Stimulated activated CD4-positive, alpha-beta T cell treated with anti-CD3 and anti-CD28 coated beads, Interleukin-12 subunit alpha, Interleukin-12 subunit beta, amount 100 ng/mL, for 24 hours (primary cell): ENCODE measurements around the gene OSBPL10.

Source experiments
- DNase-seq, 2 experiments: peaks; one replicate each; pipeline ENCODE4 v3.0.0-alpha.2; 2020; ENCODE audit warnings: low read depth in 2 of 2

Gene OSBPL10

DNA sequence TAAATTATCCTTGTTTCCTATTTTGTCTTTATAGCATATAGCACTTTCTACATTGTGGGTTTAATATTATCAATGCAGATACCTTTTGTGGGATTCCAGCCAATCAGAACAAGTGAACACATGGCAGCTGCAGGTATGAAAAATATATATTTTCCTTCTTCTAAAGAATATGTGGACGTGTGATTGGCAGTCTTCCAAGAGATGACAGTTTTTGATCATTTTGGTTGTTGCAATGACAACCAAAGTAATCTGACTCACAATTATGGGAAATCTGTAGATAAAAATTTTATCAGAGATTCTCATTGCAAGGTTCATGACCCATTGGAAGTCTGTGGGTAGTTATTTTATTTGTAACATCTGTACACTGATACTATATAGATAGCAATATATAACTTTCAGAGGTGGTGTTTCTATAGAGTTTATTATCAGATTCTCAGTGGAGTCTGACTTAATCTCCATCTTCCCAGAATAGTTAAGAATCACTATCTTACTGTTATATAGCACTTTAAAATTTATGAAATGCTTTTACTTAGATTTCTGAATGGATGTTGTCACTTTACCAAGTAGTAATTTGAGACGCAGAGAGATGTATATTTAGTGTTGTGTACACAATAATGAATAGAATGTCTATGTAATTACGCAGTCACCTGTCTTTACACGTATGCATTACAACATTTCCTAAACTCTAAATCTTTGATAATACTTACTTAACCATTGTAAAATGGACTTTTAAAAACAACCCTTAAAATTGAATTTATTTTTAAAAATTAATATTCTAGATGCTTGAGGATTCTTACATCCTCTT, 365.8 kb downstream of the OSBPL10 start:
- DNase-seq = no peak

DNA sequence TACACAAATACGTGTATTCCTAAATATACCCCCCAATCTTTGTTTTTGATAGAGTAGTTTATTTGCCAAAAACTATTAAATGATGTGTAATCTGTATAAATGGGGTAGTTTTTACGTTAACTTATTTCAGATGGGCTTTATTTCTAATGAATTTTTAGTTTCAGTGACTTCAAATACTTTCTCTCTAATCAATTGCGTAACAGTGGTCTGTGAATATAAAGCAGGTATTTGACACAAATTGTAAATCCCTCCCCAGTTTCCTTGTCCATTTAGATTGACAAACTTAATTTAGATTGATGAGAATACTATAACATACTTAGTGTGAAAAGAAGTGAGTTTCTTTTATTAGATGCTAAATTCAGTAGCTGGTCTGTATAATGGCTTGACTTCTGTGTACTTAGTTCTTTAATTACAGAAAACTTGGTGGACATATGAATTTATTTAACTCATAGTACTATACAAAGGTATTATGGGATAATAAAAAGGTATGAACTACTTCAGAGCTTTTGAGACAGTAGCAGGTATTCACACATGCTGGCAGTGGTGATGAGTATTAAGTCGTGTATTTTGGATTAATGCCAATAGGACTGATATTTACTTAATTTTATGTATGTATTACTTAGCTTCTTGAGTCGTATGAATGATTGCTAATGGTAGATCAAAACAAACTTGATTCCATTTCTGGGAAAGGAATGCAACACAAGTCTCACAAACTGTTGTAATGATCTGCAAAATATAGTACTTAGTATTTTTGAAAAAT, 366.7 kb downstream of the OSBPL10 start:
- DNase-seq = no peak

DNA sequence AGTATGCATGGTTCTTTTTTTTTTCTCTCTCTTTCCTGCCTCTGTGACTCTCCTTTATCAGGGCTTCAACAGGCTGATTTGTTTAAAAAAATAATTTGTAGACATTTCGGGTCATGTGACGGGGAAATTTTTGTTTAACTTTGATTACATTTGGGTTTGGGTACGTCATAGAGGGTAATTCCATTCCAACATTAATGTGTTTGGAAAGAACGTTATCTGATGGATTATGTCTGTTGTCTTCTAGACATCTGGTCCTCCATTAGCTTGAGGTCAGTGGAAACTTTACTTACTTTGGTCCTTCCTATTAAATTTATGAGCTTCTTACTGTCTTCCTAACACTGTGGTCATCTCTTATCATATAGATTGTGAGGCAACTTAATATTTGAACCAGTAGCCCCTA, 367.4 kb downstream of the OSBPL10 start:
- no peak for DNase-seq

- no peak for DNase-seq
These were observed 367.9 kb downstream of the OSBPL10 start for GRCh38 chr3:31613177-31613576.
